SK-N-SH (cell line): ENCODE data around the gene GSK3B. TPM values are rescaled to one million over a fixed set of nuclear protein-coding genes. Genes with fewer than 3 reads are reported as not detected.

ENCODE experiments used
- CTCF ChIA-PET: fragments of 300-600, 350-600 bp; formaldehyde crosslinking; extraction: SDS; loops from one replicate; lab custom pipeline; 2021; lab: Yijun Ruan, JAX
- POLR2A ChIA-PET: fragments of 350-600 bp; sonication (Branson Sonifier 250); formaldehyde crosslinking; extraction: SDS; loops from one replicate; lab custom pipeline; 2020; ENCODE audit warnings: antibody characterized with exemption, inconsistent platforms; lab: Yijun Ruan, JAX
- DNase-seq: peaks from one replicate; pipeline ENCODE4 v3.0.0; 2012
- H2AFZ ChIP-seq: fragments of 200-600 bp; sonication (generic); 2 replicates; pipeline ENCODE4 v1.8.1; 2016; ENCODE audit warnings: antibody characterized with exemption, mild to moderate bottlenecking, low read depth
- H3F3A ChIP-seq: fragments of 200-600 bp; sonication (generic); replicated peaks from 2 replicates; pipeline ENCODE3; 2016; ENCODE audit warnings: antibody characterized with exemption, mild to moderate bottlenecking; ENCODE audit not compliant: insufficient read depth
- H3K27ac ChIP-seq, 2 experiments: fragments of 200-500 bp in 1 of 2; fragments of 200-600 bp in 1 of 2; sonication (Bioruptor generic) in 1 of 2; sonication (generic), shearing (Covaris generic) in 1 of 2; 2 replicates each; pipeline versions ENCODE4 v1.5.1 to v1.6.1; 2014 to 2016; ENCODE audit warnings: low read depth in 2 of 2, inconsistent platforms in 1 of 2, low read length in 1 of 2, mild to moderate bottlenecking in 1 of 2, mixed read lengths in 1 of 2
- H3K27me3 ChIP-seq: fragments of 200-600 bp; sonication (generic), shearing (Covaris generic); 2 replicates; pipeline ENCODE4 v1.6.1; 2016; ENCODE audit warnings: mixed run types; ENCODE audit not compliant: insufficient read depth
- H3K36me3 ChIP-seq, 2 experiments: fragments of 200-500 bp in 1 of 2; fragments of 200-600 bp in 1 of 2; sonication (Bioruptor generic) in 1 of 2; sonication (generic) in 1 of 2; replicated peaks in 1 of 2; 2 replicates each; pipeline versions ENCODE3 to v1.5.1; 2014 to 2016; ENCODE audit warnings: low read length in 1 of 2, mild to moderate bottlenecking in 1 of 2; ENCODE audit not compliant: insufficient read depth in 2 of 2, control insufficient read depth in 1 of 2
- H3K4me1 ChIP-seq, 2 experiments: fragments of 200-500 bp in 1 of 2; fragments of 200-600 bp in 1 of 2; sonication (Bioruptor generic) in 1 of 2; sonication (generic), shearing (Covaris generic) in 1 of 2; 2 replicates each; pipeline versions ENCODE4 v1.5.1 to v1.6.1; 2014 to 2016; ENCODE audit warnings: low read depth in 1 of 2, low read length in 1 of 2, mixed run types in 1 of 2; ENCODE audit not compliant: insufficient read depth in 2 of 2, control insufficient read depth in 1 of 2
- H3K4me2 ChIP-seq: fragments of 200-600 bp; sonication (generic), shearing (Covaris generic); 2 replicates; pipeline ENCODE4 v1.6.1; 2017; ENCODE audit warnings: mixed run types
- H3K4me3 ChIP-seq, 2 experiments: fragments of 200-500 bp in 1 of 2; fragments of 200-600 bp in 1 of 2; sonication (Bioruptor generic) in 1 of 2; sonication (generic), shearing (Covaris generic) in 1 of 2; 2 replicates each; pipeline versions ENCODE4 v1.5.1 to v1.8.1; 2014 to 2016; ENCODE audit warnings: low read depth in 2 of 2, inconsistent platforms in 1 of 2, low read length in 1 of 2, mild to moderate bottlenecking in 1 of 2, mixed read lengths in 1 of 2, moderate library complexity in 1 of 2
- H3K79me2 ChIP-seq: fragments of 200-600 bp; sonication (generic); 2 replicates; pipeline ENCODE4 v1.8.1; 2017; ENCODE audit warnings: mild to moderate bottlenecking; ENCODE audit not compliant: insufficient read depth
- H3K9ac ChIP-seq: fragments of 200-600 bp; sonication (generic); 2 replicates; pipeline ENCODE4 v1.6.1; 2017; ENCODE audit warnings: mixed run types
- H3K9me2 ChIP-seq: fragments of 200-600 bp; sonication (generic); 2 replicates; pipeline ENCODE4 v1.6.1; 2017; ENCODE audit warnings: mixed run types
- H3K9me3 ChIP-seq: fragments of 200-600 bp; sonication (generic); 2 replicates; pipeline ENCODE4 v1.6.1; 2017; ENCODE audit warnings: mixed run types, mild to moderate bottlenecking, moderate library complexity
- H4K20me1 ChIP-seq: fragments of 200-600 bp; sonication (generic); 2 replicates; pipeline ENCODE4 v1.6.1; 2017; ENCODE audit warnings: mild to moderate bottlenecking, mixed run types; ENCODE audit not compliant: insufficient read depth
- CHD2 ChIP-seq: fragments of 150-350 bp; IDR thresholded peaks from 2 replicates; pipeline ENCODE4 v1.6.1; 2018; ENCODE audit warnings: low read length; ENCODE audit not compliant: partially characterized antibody
- CTCF ChIP-seq: fragments of 200-600 bp; sonication (generic); IDR thresholded peaks from 2 replicates; pipeline ENCODE4 v1.6.1; 2017; ENCODE audit warnings: antibody characterized with exemption, mild to moderate bottlenecking, moderate library complexity
- EZH2phosphoT487 ChIP-seq: fragments of 200-600 bp; sonication (generic); IDR thresholded peaks from 2 replicates; pipeline ENCODE4 v1.6.1; 2017; ENCODE audit warnings: low read depth, mixed run types, mild to moderate bottlenecking, antibody characterized with exemption, moderate library complexity, borderline replicate concordance
- FOXM1 ChIP-seq: IDR thresholded peaks from 2 replicates; pipeline ENCODE4 v1.4.0; 2012; ENCODE audit warnings: low read depth, mild to moderate bottlenecking
- IRF3 ChIP-seq: fragments of 150-350 bp; IDR thresholded peaks from 2 replicates; pipeline ENCODE4 v1.6.1; 2016; ENCODE audit warnings: mild to moderate bottlenecking, low read depth, low read length
- JUND ChIP-seq: IDR thresholded peaks from 2 replicates; pipeline ENCODE4 v1.4.0; 2012
- MXI1 ChIP-seq: IDR thresholded peaks from 2 replicates; pipeline ENCODE4 v1.6.1; 2012; ENCODE audit warnings: mild to moderate bottlenecking, low read depth, low read length, improper control_type of control experiment
- PBX3 ChIP-seq: IDR thresholded peaks from 2 replicates; pipeline ENCODE4; 2012
- POLR2AphosphoS5 ChIP-seq: IDR thresholded peaks from 2 replicates; pipeline ENCODE4 v1.6.1; 2012; ENCODE audit warnings: low read depth, low read length
- RAD21 ChIP-seq: IDR thresholded peaks from 2 replicates; pipeline ENCODE4 v1.6.1; 2012; ENCODE audit warnings: mild to moderate bottlenecking, low read length
- RXRA ChIP-seq: IDR thresholded peaks from 2 replicates; pipeline ENCODE4 v1.4.0; 2012; ENCODE audit warnings: low read depth, mild to moderate bottlenecking, borderline replicate concordance
- SMC3 ChIP-seq: IDR thresholded peaks from 2 replicates; pipeline ENCODE4 v1.6.1; 2012; ENCODE audit warnings: low read depth, low read length, improper control_type of control experiment
- TEAD4 ChIP-seq: IDR thresholded peaks from 2 replicates; pipeline ENCODE4 v1.4.0; 2012; ENCODE audit warnings: mild to moderate bottlenecking, borderline replicate concordance; ENCODE audit not compliant: insufficient read depth
- USF1 ChIP-seq: IDR thresholded peaks from 2 replicates; pipeline ENCODE4 v1.4.0; 2012; ENCODE audit warnings: low read depth, borderline replicate concordance
- YY1 ChIP-seq: IDR thresholded peaks from 2 replicates; pipeline ENCODE4 v1.4.0; 2012; ENCODE audit warnings: low read depth, mild to moderate bottlenecking
- ZBTB33 ChIP-seq: IDR thresholded peaks from 2 replicates; pipeline ENCODE4 v1.4.0; 2012; ENCODE audit warnings: low read depth, borderline replicate concordance
- WGBS: methylation state at CpG from one replicate; pipeline ENCODE4 v1.1.6; 2017; ENCODE audit warnings: low lambda C conversion rate; 5-methylcytosine and 5-hydroxymethylcytosine counted together
- polyA plus RNA-seq, 3 experiments: library from polyadenylated mRNA; depleted of rRNA; stranded (reverse); fragments of >200 nt; gene quantifications; 2 replicates each; pipeline ENCODE4 v1.2.3, GENCODE V29; 2012

The GSK3B gene
- polyA plus RNA-seq, 1 of the 3 experiments (the other 2 are of a cell fraction), result 15.9 TPM

- Histone ChIP-seq H3K79me2 (peaks cover 99% of the 10 kb centered on the region), H3K9me2 (no peaks in the 10 kb centered on the region), H3K27ac (no peak overlapping the region), H3K4me3 (no peak overlapping the region), H3K27me3 (no peaks in the 10 kb centered on the region), H3K4me1 (peaks cover 0 to 11% of the 10 kb centered on the region in 2 experiments; a peak in 1 of 4 replicates), H3K9me3 (no peaks in the 10 kb centered on the region), H3F3A (peaks cover 1% of the 10 kb centered on the region), H3K36me3 (peaks cover 0 to 4% of the 10 kb centered on the region in 2 experiments), H3K4me2 (no peak overlapping the region), H2AFZ (no peak overlapping the region), H3K9ac (no peak overlapping the region), H4K20me1 (peaks cover 100% of the 10 kb centered on the region)
- no peak for TF ChIP-seq CHD2
- ChIA-PET POLR2A (no interaction called here), CTCF (interaction anchor here (0.7 kb wide), 1 partner anchor 9 kb away, joined by 3 read pairs; no protein-coding TSS in a partner anchor)
- WGBS, result 74% methylated on average over 2 of the region's 2 CpGs
- no peak for DNase-seq
These were observed 68.7 kb downstream of the GSK3B start for GRCh38 chr3:120025520-120025919.

GRCh38 chr3:120024103-120024502, 70.1 kb downstream of the GSK3B start:
- CTCF ChIA-PET, result no interaction called here
- Histone ChIP-seq H3K4me3 (no peak overlapping the region), H2AFZ (no peak overlapping the region), H3K36me3 (peaks cover 0 to 4% of the 10 kb centered on the region in 2 experiments), H3K79me2 (peaks cover 99% of the 10 kb centered on the region), H3K9ac (no peak overlapping the region), H3K4me1 (peaks cover 0 to 11% of the 10 kb centered on the region in 2 experiments; a peak in 1 of 4 replicates), H3K27me3 (no peaks in the 10 kb centered on the region), H3K9me3 (no peaks in the 10 kb centered on the region), H3K9me2 (no peaks in the 10 kb centered on the region), H4K20me1 (peaks cover 100% of the 10 kb centered on the region), H3F3A (peaks cover 5% of the 10 kb centered on the region), H3K27ac (no peak overlapping the region), H3K4me2 (no peak overlapping the region)
- WGBS, result 100% methylated on average over 1 of the region's 1 CpG
- POLR2A ChIA-PET, result no interaction called here
- TF ChIP-seq IRF3 (no peak), ZBTB33 (no peak), YY1 (no peak), CHD2 (no peak), JUND (no peak), USF1 (no peak), FOXM1 (no peak), RXRA (no peak), PBX3 (no peak), CTCF (no peak), EZH2phosphoT487 (no peak), SMC3 (no peak), MXI1 (no peak), RAD21 (no peak), POLR2AphosphoS5 (no peak), TEAD4 (no peak)
- no peak for DNase-seq
